Skeletal muscle satellite cell (primary cell): ENCODE results near the gene SGCD.

ENCODE experiments used
- H3K27me3 ChIP-seq: 2 replicates; pipeline ENCODE4 v1.7.0; 2013; ENCODE audit warnings: low read length; ENCODE audit not compliant: control insufficient read depth, insufficient read depth
- H3K36me3 ChIP-seq: 2 replicates; pipeline ENCODE4 v1.7.0; 2013; ENCODE audit warnings: mild to moderate bottlenecking, control low read depth, low read length; ENCODE audit not compliant: insufficient read depth
- H3K4me1 ChIP-seq: 2 replicates; pipeline ENCODE4 v1.7.0; 2013; ENCODE audit warnings: low read length; ENCODE audit not compliant: control insufficient read depth, insufficient read depth
- H3K4me2 ChIP-seq: 2 replicates; pipeline ENCODE4 v1.7.0; 2013; ENCODE audit warnings: mild to moderate bottlenecking, low read length
- H3K4me3 ChIP-seq: 2 replicates; pipeline ENCODE4 v1.7.0; 2013; ENCODE audit warnings: low read length
- H3K9ac ChIP-seq: 2 replicates; pipeline ENCODE4 v1.7.0; 2013; ENCODE audit warnings: mild to moderate bottlenecking, low read depth, low read length, moderate library complexity
- H3K9me3 ChIP-seq: replicated peaks from 2 replicates; pipeline ENCODE4 v1.7.0; 2013; ENCODE audit warnings: mild to moderate bottlenecking, control low read depth, low read length

SGCD gene

DNA sequence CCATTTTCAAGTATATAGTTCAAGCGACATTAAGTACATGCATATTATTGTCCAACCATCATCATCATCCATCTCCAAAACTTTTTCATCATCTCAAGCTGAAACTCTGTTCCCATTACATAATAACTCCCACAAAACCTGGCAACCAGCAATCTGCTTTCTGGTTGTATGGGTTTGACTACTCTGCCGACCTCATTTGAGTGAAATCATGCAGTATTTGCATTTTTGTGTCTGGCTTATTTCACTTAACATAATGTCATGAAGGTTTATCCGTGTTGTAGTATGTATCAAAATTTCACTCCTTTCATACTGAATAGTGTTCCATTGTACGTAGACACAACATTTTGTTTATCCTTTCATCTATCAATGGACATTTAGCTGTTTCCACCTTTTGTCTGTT lies 74.8 kb downstream of the SGCD start:
- Histone ChIP-seq H3K4me1 (peaks cover 2% of the 10 kb centered on the region), H3K4me3 (no peak overlapping the region), H3K4me2 (no peak overlapping the region), H3K9ac (no peak overlapping the region), H3K9me3 (no peaks in the 10 kb centered on the region), H3K36me3 (no peaks in the 10 kb centered on the region), H3K27me3 (no peaks in the 10 kb centered on the region)

GRCh38 chr5:156402387-156402921 lies 75.5 kb downstream of the SGCD start:
- H3K9me3 ChIP-seq, result no peaks in the 10 kb centered on the region
- no peak overlapping the region for H3K4me3 ChIP-seq
- H3K27me3 ChIP-seq, result no peaks in the 10 kb centered on the region
- H3K4me1 ChIP-seq, result no peaks in the 10 kb centered on the region
- H3K9ac ChIP-seq, result no peak overlapping the region
- H3K4me2 ChIP-seq, result no peak overlapping the region
- no peaks in the 10 kb centered on the region for H3K36me3 ChIP-seq

DNA sequence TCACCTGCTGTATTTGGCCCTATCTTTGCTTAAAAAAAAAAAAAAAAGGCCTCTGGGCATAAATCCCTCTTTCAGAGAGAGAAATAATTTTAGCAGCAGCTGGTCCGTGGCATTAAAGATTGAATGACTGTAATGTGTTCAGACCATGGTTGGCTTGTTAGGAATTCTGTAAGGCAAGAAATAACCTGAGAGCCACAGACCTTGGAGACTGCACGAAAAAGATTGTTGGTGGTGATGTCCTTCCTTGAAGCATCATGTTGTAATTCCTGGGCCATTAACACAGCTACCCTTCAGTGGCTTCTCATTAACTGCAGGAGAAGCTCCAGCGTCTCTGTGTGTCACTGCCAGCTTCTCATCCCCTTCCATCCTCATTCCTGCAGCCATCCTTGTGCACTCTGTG lies 79.0 kb downstream of the SGCD start:
- Histone ChIP-seq H3K4me3 (no peak overlapping the region), H3K36me3 (no peaks in the 10 kb centered on the region), H3K9ac (no peak overlapping the region), H3K9me3 (no peaks in the 10 kb centered on the region), H3K4me1 (peaks cover 10% of the 10 kb centered on the region), H3K27me3 (no peaks in the 10 kb centered on the region), H3K4me2 (no peak overlapping the region)

DNA sequence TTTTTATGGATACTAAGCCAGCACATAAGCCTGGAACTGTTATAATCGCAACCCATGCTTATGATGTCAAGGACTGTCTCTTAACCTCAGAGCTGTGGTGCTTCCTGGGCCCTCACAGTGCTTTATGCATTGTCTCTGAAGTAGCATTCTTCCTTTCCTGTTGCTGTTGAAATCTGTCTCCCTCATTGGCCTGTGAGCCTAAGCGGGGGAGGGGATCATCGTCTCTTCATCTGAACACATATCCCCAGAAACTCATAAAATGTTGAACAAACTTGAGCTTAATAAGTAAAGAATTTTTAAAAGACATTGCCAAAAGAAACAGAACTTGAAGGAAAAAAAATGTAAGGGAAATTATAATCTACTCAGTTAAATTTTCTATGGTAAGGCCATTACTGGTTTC lies 80.3 kb downstream of the SGCD start:
- Histone ChIP-seq H3K4me2 (no peak overlapping the region), H3K9me3 (no peaks in the 10 kb centered on the region), H3K4me3 (no peak overlapping the region)

GRCh38 chr5:156409834-156410233 lies 82.9 kb downstream of the SGCD start:
- Histone ChIP-seq H3K9ac (no peak overlapping the region), H3K4me1 (peaks cover 22% of the 10 kb centered on the region), H3K9me3 (no peaks in the 10 kb centered on the region), H3K4me3 (no peak overlapping the region), H3K27me3 (no peaks in the 10 kb centered on the region), H3K4me2 (no peak overlapping the region), H3K36me3 (no peaks in the 10 kb centered on the region)

More for the DNA sequence above, 80.3 kb downstream of the SGCD start:
- Histone ChIP-seq H3K4me1 (peaks cover 17% of the 10 kb centered on the region), H3K36me3 (no peaks in the 10 kb centered on the region), H3K27me3 (no peaks in the 10 kb centered on the region), H3K9ac (no peak overlapping the region)

GRCh38 chr5:156411185-156411613 lies 84.2 kb downstream of the SGCD start:
- no peaks in the 10 kb centered on the region for H3K36me3 ChIP-seq
- peak overlapping the region; percentile 19 for H3K9ac ChIP-seq
- no peaks in the 10 kb centered on the region for H3K9me3 ChIP-seq
- H3K4me1 ChIP-seq, result peaks cover 23% of the 10 kb centered on the region
- H3K4me3 ChIP-seq, result peak overlapping the region; percentile 52
- H3K27me3 ChIP-seq, result no peaks in the 10 kb centered on the region
- H3K4me2 ChIP-seq, result peak overlapping the region; percentile 73

DNA sequence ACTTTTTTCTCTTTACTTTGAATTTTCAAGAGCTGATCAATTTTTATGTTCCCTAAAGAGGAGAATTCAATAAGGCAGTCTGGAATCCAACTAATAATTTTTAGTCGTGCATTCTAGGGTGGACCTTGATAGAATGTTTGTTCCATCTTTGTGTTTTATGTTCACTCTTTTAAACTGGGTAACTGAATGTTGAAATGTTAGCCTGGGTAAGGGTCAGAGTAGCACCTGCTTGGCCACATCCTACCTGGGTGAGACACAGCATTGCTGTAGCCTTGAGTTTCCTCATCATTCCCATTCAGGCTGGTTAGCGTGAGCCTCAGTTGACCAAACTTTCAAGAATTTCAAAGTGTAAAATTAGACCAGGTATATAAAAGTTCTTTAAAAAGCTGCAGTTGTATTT lies 85.0 kb downstream of the SGCD start:
- Histone ChIP-seq H3K36me3 (no peaks in the 10 kb centered on the region), H3K27me3 (no peaks in the 10 kb centered on the region), H3K4me1 (peaks cover 23% of the 10 kb centered on the region), H3K9ac (no peak overlapping the region), H3K4me2 (no peak overlapping the region), H3K9me3 (no peaks in the 10 kb centered on the region), H3K4me3 (no peak overlapping the region)

DNA sequence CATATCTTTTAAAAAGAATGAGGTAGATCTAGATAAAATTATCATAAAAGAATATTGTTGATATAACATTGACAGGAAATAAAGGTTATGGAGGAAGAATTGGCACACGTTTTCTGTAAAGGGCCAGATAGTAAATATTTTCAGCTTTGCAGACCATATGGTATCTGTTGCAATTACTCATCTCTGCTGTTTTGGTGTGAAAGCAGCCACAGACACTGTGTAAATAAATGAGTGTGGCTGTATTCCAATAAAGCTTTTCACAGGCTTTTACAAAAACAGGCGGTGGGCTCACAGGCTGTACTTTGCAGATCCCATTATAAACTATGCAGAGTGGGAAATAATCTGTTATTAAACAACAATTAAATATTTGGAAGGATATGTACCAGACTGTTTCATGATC lies 87.4 kb downstream of the SGCD start:
- no peaks in the 10 kb centered on the region for H3K36me3 ChIP-seq
- no peaks in the 10 kb centered on the region for H3K9me3 ChIP-seq
- no peak overlapping the region for H3K4me2 ChIP-seq
- H3K27me3 ChIP-seq, result no peaks in the 10 kb centered on the region
- H3K4me1 ChIP-seq, result peaks cover 23% of the 10 kb centered on the region
- H3K4me3 ChIP-seq, result no peak overlapping the region
- no peak overlapping the region for H3K9ac ChIP-seq

DNA sequence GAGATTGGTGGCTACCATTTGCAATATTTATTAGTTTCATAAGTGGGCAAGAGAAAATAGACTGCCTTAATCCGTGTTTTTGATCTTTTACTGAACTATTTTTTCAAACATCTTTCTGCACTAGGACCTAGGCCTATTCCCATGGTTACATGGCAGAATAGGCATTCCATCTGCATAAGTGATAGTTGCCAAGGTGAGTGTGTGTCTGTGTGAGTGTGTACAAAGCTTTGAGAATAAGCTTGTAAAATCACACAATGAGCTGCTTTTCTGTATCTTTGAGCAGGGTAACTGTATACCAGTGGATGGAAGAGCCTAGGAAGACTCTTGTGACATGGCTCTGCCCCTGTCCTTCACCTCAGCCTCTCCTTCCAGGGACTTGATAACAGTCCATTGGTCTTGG lies 92.7 kb downstream of the SGCD start:
- no peaks in the 10 kb centered on the region for H3K27me3 ChIP-seq

GRCh38 chr5:156420665-156421064 lies 93.7 kb downstream of the SGCD start:
- Histone ChIP-seq H3K27me3 (no peaks in the 10 kb centered on the region), H3K9me3 (no peaks in the 10 kb centered on the region)

More for the DNA sequence above, 92.7 kb downstream of the SGCD start:
- Histone ChIP-seq H3K4me2 (no peak overlapping the region), H3K4me3 (no peak overlapping the region), H3K9me3 (no peaks in the 10 kb centered on the region), H3K9ac (no peak overlapping the region), H3K36me3 (no peaks in the 10 kb centered on the region), H3K4me1 (peaks cover 3% of the 10 kb centered on the region)

GRCh38 chr5:156421798-156422197 lies 94.8 kb downstream of the SGCD start:
- no peaks in the 10 kb centered on the region for H3K36me3 ChIP-seq
- H3K9me3 ChIP-seq, result no peaks in the 10 kb centered on the region

More at GRCh38 chr5:156420665-156421064, 93.7 kb downstream of the SGCD start:
- Histone ChIP-seq H3K36me3 (no peaks in the 10 kb centered on the region), H3K4me3 (no peak overlapping the region), H3K9ac (no peak overlapping the region), H3K4me2 (no peak overlapping the region), H3K4me1 (no peaks in the 10 kb centered on the region)

DNA sequence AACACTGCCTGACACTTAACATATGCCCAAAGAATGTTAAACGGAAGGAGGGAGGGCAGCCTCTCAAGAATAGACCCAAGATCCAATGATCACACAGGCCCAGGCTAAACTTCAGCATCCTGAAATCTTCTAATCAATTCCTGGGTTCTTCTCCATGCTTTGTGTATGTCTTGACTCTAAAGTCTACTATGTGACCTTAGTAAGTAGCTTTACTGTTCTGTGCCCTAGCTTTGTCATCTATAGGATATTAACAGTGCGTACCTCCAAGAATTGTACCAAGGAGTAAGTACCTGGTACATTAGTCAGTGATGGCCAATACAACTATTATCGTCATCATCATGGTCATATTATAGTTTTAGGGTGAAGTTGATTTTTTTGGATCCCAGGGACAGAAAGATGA lies 96.6 kb downstream of the SGCD start:
- H3K9me3 ChIP-seq, result no peaks in the 10 kb centered on the region
- H3K36me3 ChIP-seq, result no peaks in the 10 kb centered on the region
- H3K9ac ChIP-seq, result no peak overlapping the region
- H3K27me3 ChIP-seq, result no peaks in the 10 kb centered on the region
- H3K4me3 ChIP-seq, result no peak overlapping the region
- H3K4me1 ChIP-seq, result no peaks in the 10 kb centered on the region
- no peak overlapping the region for H3K4me2 ChIP-seq

More at GRCh38 chr5:156421798-156422197, 94.8 kb downstream of the SGCD start:
- H3K9ac ChIP-seq, result no peak overlapping the region
- no peak overlapping the region for H3K4me3 ChIP-seq
- no peaks in the 10 kb centered on the region for H3K27me3 ChIP-seq
- H3K4me1 ChIP-seq, result no peaks in the 10 kb centered on the region
- H3K4me2 ChIP-seq, result no peak overlapping the region
